GM19025 (cell line): ENCODE data around the gene LITAF.

Experiments
- ATAC-seq: cut with Tn5 transposase; IDR thresholded peaks from one replicate; pipeline ENCODE4 v1.9.1; 2021; ENCODE audit warnings: mild to moderate bottlenecking, low read depth, moderate library complexity; ENCODE audit not compliant: unreplicated experiment

The LITAF gene

DNA sequence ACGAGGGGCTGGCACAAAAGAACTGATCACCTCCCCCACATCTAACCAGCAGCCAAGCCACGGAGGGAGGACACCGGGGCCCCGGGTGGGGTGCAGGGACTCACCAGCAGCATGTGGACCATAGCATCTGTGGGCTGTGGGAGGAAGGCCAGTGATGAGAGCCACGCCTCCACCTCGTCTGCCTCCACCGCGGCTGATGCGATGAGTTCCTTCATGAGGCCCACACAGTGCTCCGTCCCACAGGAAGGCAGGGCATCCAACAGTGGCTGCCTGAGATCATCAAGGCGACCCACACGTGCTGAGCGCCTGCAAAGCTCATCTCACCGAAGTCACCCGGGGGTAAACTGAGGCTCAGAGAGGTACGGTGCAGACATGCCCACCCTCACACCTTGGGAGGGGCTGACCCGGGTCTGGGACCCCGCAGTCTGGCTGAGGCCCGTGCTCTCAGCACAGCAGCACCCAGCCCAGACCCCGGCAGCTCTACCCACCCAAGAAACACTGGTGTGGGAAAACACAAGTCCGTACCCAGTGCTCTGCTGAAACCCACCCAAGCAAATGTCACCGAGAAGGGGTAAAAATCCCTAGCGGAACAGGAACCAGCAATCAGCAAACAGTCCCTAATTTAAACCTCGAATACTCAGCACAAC, 85.9 kb downstream of the LITAF start:
- ATAC-seq = no peak

DNA sequence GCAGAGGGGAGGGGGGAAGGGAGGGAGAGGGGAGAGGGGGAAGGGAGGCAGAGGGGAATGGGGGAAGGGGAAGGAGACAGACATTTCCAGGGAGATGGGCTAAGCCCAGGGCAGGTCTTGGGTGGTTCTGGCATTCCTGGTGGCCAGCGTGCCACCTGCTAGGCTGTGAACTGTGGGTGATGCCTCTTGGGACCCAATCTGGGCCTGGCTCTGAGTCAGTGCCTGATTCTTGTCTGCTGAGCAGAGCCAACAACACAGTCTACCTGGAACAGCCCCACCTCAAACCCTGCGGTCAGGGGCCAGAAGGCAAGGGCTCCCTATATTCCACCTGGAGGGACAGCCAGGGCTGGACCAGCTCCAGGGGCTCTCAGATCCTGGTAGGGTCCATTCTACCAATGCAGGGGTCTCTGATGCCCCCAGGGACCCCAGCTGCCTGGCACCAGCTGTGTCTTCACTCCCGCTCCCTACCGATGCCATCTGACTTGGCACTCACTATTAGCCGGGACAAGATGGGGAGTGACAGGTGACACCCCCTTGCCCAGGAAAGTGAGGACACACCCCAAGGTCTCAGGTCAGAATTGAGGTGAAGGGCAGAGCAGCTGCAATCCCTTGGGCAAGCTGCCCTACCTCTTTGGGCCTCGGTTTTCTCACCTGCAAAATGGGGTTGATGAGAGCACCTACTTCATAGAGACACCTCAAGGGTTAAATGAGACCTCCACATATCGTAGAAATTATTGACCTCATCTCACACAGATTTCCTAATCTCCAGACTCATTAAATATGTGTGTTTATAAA, 87.2 kb downstream of the LITAF start:
- ATAC-seq = no peak

DNA sequence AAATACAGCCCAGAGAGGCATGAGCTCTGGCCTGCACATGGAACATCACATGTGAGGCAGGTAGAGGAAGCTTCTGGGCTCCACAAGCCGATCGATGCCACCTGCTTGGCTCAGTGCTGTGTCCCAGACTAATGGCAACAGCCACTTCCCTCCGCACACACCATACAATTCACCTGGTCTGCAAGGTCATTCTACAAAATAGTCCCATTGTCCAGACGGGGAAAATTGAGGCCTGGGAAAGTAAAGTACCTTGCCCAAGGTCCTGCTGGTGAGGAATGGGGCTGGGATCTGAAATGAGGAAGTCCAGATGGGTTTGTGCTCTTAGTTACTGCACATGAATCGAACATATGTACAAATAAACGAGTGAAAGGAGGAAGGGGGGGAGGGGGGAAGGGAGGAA, 88.0 kb downstream of the LITAF start:
- ATAC-seq = no peak

DNA sequence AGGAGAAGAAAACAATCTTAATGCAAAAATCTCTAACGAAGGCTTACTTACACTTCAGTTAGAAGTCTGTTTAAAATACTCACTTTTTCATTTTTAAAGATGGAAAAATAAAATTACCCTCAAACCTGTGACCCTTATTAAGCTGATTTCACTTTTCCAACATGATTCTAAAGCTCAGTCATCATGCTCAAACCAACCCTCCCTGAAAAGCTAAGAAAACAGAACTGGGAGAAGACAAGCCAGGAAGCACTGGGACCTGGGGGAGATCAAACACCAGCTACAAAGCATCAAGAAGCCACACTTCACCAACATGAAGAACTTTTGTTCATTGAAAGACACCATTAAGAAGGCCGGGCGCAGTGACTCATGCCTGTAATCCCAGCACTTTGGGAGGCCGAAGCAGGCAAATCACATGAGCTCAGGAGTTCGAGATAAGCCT, 88.8 kb downstream of the LITAF start:
- no peak for ATAC-seq
